ENCODE results near the gene PSEN1.

PSEN1 gene

GRCh38 chr14:73258076-73258475 is 121.8 kb downstream of the PSEN1 start:
- no peak for DNase-seq

GRCh38 chr14:73258845-73259611 is 122.7 kb downstream of the PSEN1 start:
- DNase-seq: no peak

- DNase-seq: no peak
Measured at GRCh38 chr14:73259837-73260236, 123.5 kb downstream of the PSEN1 start.

GRCh38 chr14:73260574-73260973 is 124.3 kb downstream of the PSEN1 start:
- no peak for DNase-seq

- no peak for DNase-seq
Measured at GRCh38 chr14:73261075-73261474, 124.8 kb downstream of the PSEN1 start.

- no peak for DNase-seq
Measured at GRCh38 chr14:73261520-73262426, 125.5 kb downstream of the PSEN1 start.

GRCh38 chr14:73262427-73263183 is 126.3 kb downstream of the PSEN1 start:
- DNase-seq: no peak

GRCh38 chr14:73263606-73264005 is 127.3 kb downstream of the PSEN1 start:
- no peak for DNase-seq

GRCh38 chr14:73264080-73264884 is 128.0 kb downstream of the PSEN1 start:
- no peak for DNase-seq

- DNase-seq: no peak
Measured at GRCh38 chr14:73264885-73265720, 128.8 kb downstream of the PSEN1 start.

- DNase-seq: no peak
Measured at GRCh38 chr14:73265721-73266046, 129.4 kb downstream of the PSEN1 start.

- no peak for DNase-seq
Measured at GRCh38 chr14:73266317-73266716, 130.0 kb downstream of the PSEN1 start.

- no peak for DNase-seq
Measured at GRCh38 chr14:73267474-73267873, 131.2 kb downstream of the PSEN1 start.

GRCh38 chr14:73269729-73270531 is 133.6 kb downstream of the PSEN1 start:
- DNase-seq: no peak

GRCh38 chr14:73272393-73272792 is 136.1 kb downstream of the PSEN1 start:
- no peak for DNase-seq

Data from stimulated activated CD4-positive, alpha-beta T cell treated with anti-CD3 and anti-CD28 coated beads, Interleukin-4, amount 100 ng/mL, for 24 hours (primary cell).